Choroid plexus epithelial cell (primary cell): ENCODE measurements around the gene IZUMO1.
"Not testable (repeated sequence)": the region's sequence is repeated elsewhere in the genome, so short reads cannot be mapped to it uniquely, and the experiment has no call there.

Source experiments
- DNase-seq: peaks from one replicate; pipeline ENCODE4 v3.0.0-alpha.2; 2010; ENCODE audit warnings: low read depth
- H3K4me3 ChIP-seq: 2 replicates; pipeline ENCODE4 v1.5.1; 2011; ENCODE audit warnings: low read depth, mild to moderate bottlenecking, control low read depth, low read length, moderate library complexity
- CTCF ChIP-seq: conservative IDR thresholded peaks from 2 replicates; pipeline ENCODE4 v1.5.1; 2011; ENCODE audit warnings: low read depth, mild to moderate bottlenecking, control low read depth, inconsistent platforms, low read length, moderate library complexity

The IZUMO1 gene

GRCh38 chr19:48768994-48769713 is 22.4 kb upstream of the IZUMO1 start:
- no peak overlapping the region for H3K4me3 ChIP-seq
- DNase-seq = no peak
- TF ChIP-seq CTCF = no peak

GRCh38 chr19:48768171-48768753 is 21.6 kb upstream of the IZUMO1 start:
- not testable (repeated sequence) for DNase-seq, H3K4me3 ChIP-seq

GRCh38 chr19:48765816-48766215 is 19.1 kb upstream of the IZUMO1 start:
- H3K4me3 ChIP-seq, DNase-seq: not testable (repeated sequence)

- DNase-seq = no peak
- no peak overlapping the region for H3K4me3 ChIP-seq
- no peak for TF ChIP-seq CTCF
These were observed 13.9 kb upstream of the IZUMO1 start for GRCh38 chr19:48760504-48761205.

DNA sequence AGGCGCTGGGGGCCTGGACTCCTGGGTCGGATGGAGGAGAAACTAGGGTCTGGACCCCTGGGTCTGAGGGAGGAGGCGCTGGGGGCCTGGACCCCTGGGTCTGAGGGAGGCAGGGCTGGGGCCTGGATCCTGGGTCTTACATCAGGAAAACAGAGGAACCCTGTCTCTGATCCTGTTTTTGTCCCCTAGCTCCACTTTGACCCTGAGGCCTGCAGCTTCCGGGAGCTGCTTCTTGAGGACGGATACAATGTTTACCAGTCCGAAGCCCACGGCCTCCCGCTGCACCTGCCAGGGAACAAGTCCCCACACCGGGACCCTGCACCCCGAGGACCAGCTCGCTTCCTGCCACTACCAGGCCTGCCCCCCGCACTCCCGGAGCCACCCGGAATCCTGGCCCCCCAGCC is 11.0 kb upstream of the IZUMO1 start:
- no peak for TF ChIP-seq CTCF
- H3K4me3 ChIP-seq = no peak overlapping the region
- DNase-seq = no peak

- no peak for DNase-seq
These were observed 10.5 kb upstream of the IZUMO1 start for GRCh38 chr19:48757089-48757675.

GRCh38 chr19:48756686-48757085 is 10.0 kb upstream of the IZUMO1 start:
- no peak for DNase-seq
- no peak for TF ChIP-seq CTCF
- H3K4me3 ChIP-seq = no peak overlapping the region

More at GRCh38 chr19:48757089-48757675, 10.5 kb upstream of the IZUMO1 start:
- TF ChIP-seq CTCF = no peak
- H3K4me3 ChIP-seq = no peak overlapping the region

- no peak for TF ChIP-seq CTCF
- H3K4me3 ChIP-seq = no peak overlapping the region
- no peak for DNase-seq
These were observed 9.5 kb upstream of the IZUMO1 start for GRCh38 chr19:48756212-48756611.
